Glomerular visceral epithelial cell (primary cell): Measurements from ENCODE around the gene MPV17L2.

Experiments
- DNase-seq: peaks from one replicate; pipeline ENCODE4 v3.0.0-alpha.2; 2016; ENCODE audit errors: extremely low spot score

MPV17L2 gene

GRCh38 chr19:18218600-18218999 is 25.6 kb downstream of the MPV17L2 start:
- no peak for DNase-seq

GRCh38 chr19:18219911-18220631 is 27.1 kb downstream of the MPV17L2 start:
- DNase-seq, result no peak

GRCh38 chr19:18220632-18221275 is 27.7 kb downstream of the MPV17L2 start:
- no peak for DNase-seq

GRCh38 chr19:18221815-18222725 is 29.1 kb downstream of the MPV17L2 start:
- DNase-seq, result no peak

GRCh38 chr19:18223860-18224524 is 31.0 kb downstream of the MPV17L2 start:
- peak; percentile 23 for DNase-seq

- DNase-seq, result peak; percentile 99
Measured at GRCh38 chr19:18224525-18225354, 31.7 kb downstream of the MPV17L2 start.

GRCh38 chr19:18225355-18225701 is 32.3 kb downstream of the MPV17L2 start:
- no peak for DNase-seq

- no peak for DNase-seq
Measured at GRCh38 chr19:18225702-18226468, 32.9 kb downstream of the MPV17L2 start, which contains the start of gene PDE4C. TSS of gene PDE4C (minus strand) at chr19:18226438. CDS start at chr19:18226415, 23 bp downstream.

GRCh38 chr19:18226956-18227780 is 34.1 kb downstream of the MPV17L2 start:
- no peak for DNase-seq

GRCh38 chr19:18227781-18228271 is 34.8 kb downstream of the MPV17L2 start:
- no peak for DNase-seq

- DNase-seq, result no peak
Measured at GRCh38 chr19:18229474-18229873, 36.5 kb downstream of the MPV17L2 start.

GRCh38 chr19:18229915-18230314 is 36.9 kb downstream of the MPV17L2 start:
- no peak for DNase-seq

- no peak for DNase-seq
Measured at GRCh38 chr19:18230941-18231734, 38.1 kb downstream of the MPV17L2 start.

GRCh38 chr19:18231775-18232174 is 38.8 kb downstream of the MPV17L2 start:
- no peak for DNase-seq

- peak; percentile 41 for DNase-seq
Measured at GRCh38 chr19:18232540-18233223, 39.7 kb downstream of the MPV17L2 start.

GRCh38 chr19:18233224-18233825 is 40.3 kb downstream of the MPV17L2 start:
- DNase-seq, result peak; percentile 63

- DNase-seq, result no peak
Measured at GRCh38 chr19:18234194-18234593, 41.2 kb downstream of the MPV17L2 start.
